Trophoblast cell (in vitro differentiated cells and primary cell): ENCODE measurements around the gene USF2.
"Not testable (repeated sequence)": the region's sequence is repeated elsewhere in the genome, so short reads cannot be mapped to it uniquely, and the experiment has no call there.

Experiments
- DNase-seq, 2 donors: peaks; one replicate each; pipeline ENCODE4 v3.0.0-alpha.2; 2016
- H2AFZ ChIP-seq: 2 replicates; pipeline ENCODE4 v1.6.1; 2013; ENCODE audit warnings: low read length, moderate library complexity, mild to moderate bottlenecking; ENCODE audit not compliant: insufficient read depth, poor library complexity
- H2AK5ac ChIP-seq: 2 replicates; pipeline ENCODE4 v1.6.1; 2013; ENCODE audit warnings: mild to moderate bottlenecking, low read length
- H2BK120ac ChIP-seq: 2 replicates; pipeline ENCODE4 v1.6.1; 2013; ENCODE audit warnings: low read length, mild to moderate bottlenecking, moderate library complexity; ENCODE audit not compliant: insufficient read depth, poor library complexity
- H2BK12ac ChIP-seq: 2 replicates; pipeline ENCODE4 v1.6.1; 2013; ENCODE audit warnings: mild to moderate bottlenecking, low read length, moderate library complexity
- H2BK5ac ChIP-seq: 2 replicates; pipeline ENCODE4 v1.6.1; 2013; ENCODE audit warnings: low read length, low read depth, moderate library complexity, mild to moderate bottlenecking; ENCODE audit not compliant: poor library complexity
- H3K14ac ChIP-seq: 2 replicates; pipeline ENCODE4 v1.6.1; 2013; ENCODE audit warnings: mild to moderate bottlenecking, low read length
- H3K18ac ChIP-seq: 2 replicates; pipeline ENCODE4 v1.6.1; 2013; ENCODE audit warnings: mild to moderate bottlenecking, low read length
- H3K23ac ChIP-seq: 2 replicates; pipeline ENCODE4 v1.6.1; 2013; ENCODE audit warnings: low read length
- H3K27ac ChIP-seq: 2 replicates; pipeline ENCODE4 v1.5.1; 2013; ENCODE audit warnings: low read depth, mild to moderate bottlenecking, inconsistent platforms, low read length, moderate library complexity
- H3K27me3 ChIP-seq: 2 replicates; pipeline ENCODE4 v1.6.1; 2013; ENCODE audit warnings: inconsistent platforms, mild to moderate bottlenecking, low read length, moderate library complexity; ENCODE audit not compliant: insufficient read depth
- H3K36me3 ChIP-seq, 2 experiments: 1 replicate in 1 of 2; 2 replicates in 1 of 2; pipeline ENCODE4 v1.6.1; 2013; ENCODE audit warnings: low read length in 2 of 2, mild to moderate bottlenecking in 2 of 2, moderate library complexity in 1 of 2; ENCODE audit not compliant: insufficient read depth in 2 of 2, control insufficient read depth in 1 of 2
- H3K4ac ChIP-seq: 2 replicates; pipeline ENCODE4 v1.6.1; 2013; ENCODE audit warnings: low read depth, mild to moderate bottlenecking, low read length, moderate library complexity
- H3K4me1 ChIP-seq, 2 experiments: 1 replicate in 1 of 2; 2 replicates in 1 of 2; pipeline ENCODE4 v1.6.1; 2013; ENCODE audit warnings: low read length in 2 of 2, mild to moderate bottlenecking in 2 of 2, moderate library complexity in 1 of 2; ENCODE audit not compliant: insufficient read depth in 2 of 2, control insufficient read depth in 1 of 2
- H3K4me2 ChIP-seq: 2 replicates; pipeline ENCODE4 v1.6.1; 2013; ENCODE audit warnings: inconsistent platforms, mild to moderate bottlenecking, low read length, moderate library complexity
- H3K4me3 ChIP-seq: 2 replicates; pipeline ENCODE4 v1.5.1; 2013; ENCODE audit warnings: mild to moderate bottlenecking, low read depth, low read length, inconsistent platforms
- H3K79me1 ChIP-seq: one replicate; pipeline ENCODE4 v1.6.1; 2013; ENCODE audit warnings: low read length
- H3K79me2 ChIP-seq: 2 replicates; pipeline ENCODE4 v1.6.1; 2013; ENCODE audit warnings: low read length, mild to moderate bottlenecking; ENCODE audit not compliant: control insufficient read depth, insufficient read depth, poor library complexity
- H3K9ac ChIP-seq: 2 replicates; pipeline ENCODE4 v1.6.1; 2013; ENCODE audit warnings: mild to moderate bottlenecking, low read length
- H3K9me3 ChIP-seq: 2 replicates; pipeline ENCODE4 v1.6.1; 2013; ENCODE audit warnings: low read depth, mild to moderate bottlenecking, control low read depth, inconsistent platforms, low read length; ENCODE audit not compliant: insufficient read depth
- H4K12ac ChIP-seq: 2 replicates; pipeline ENCODE4 v1.6.1; 2013; ENCODE audit warnings: low read depth, mild to moderate bottlenecking, low read length, moderate library complexity
- H4K8ac ChIP-seq: 2 replicates; pipeline ENCODE4 v1.6.1; 2013; ENCODE audit warnings: low read depth, mild to moderate bottlenecking, low read length, moderate library complexity
- H4K91ac ChIP-seq: one replicate; pipeline ENCODE4 v1.6.1; 2013; ENCODE audit warnings: low read depth, mild to moderate bottlenecking, low read length, moderate library complexity
- WGBS: extraction: QIAGEN DNeasy Blood & Tissue Kit; methylation state at CpG from one replicate; pipeline ENCODE4 v1.1.7; 2013; ENCODE audit warnings: missing lambda C conversion rate; ENCODE audit not compliant: insufficient read length, insufficient coverage; ENCODE audit errors: extremely low coverage; 5-methylcytosine and 5-hydroxymethylcytosine counted together

USF2 gene

GRCh38 chr19:35231956-35232645 is 36.7 kb upstream of the USF2 start:
- H3K14ac ChIP-seq = no peak overlapping the region
- no peak overlapping the region for H2BK12ac ChIP-seq
- H3K27ac ChIP-seq = no peak overlapping the region
- peaks cover 2% of the 10 kb centered on the region for H3K9me3 ChIP-seq
- no peak overlapping the region for H2BK120ac ChIP-seq
- H4K12ac ChIP-seq = no peak overlapping the region
- H2AFZ ChIP-seq = no peak overlapping the region
- no peaks in the 10 kb centered on the region for H3K27me3 ChIP-seq
- WGBS = no CpG with 5 or more reads among the region's 14 CpGs
- no peaks in the 10 kb centered on the region for H3K36me3 ChIP-seq
- no peak overlapping the region for H3K9ac ChIP-seq
- H3K4me1 ChIP-seq = peaks cover 0 to 2% of the 10 kb centered on the region in 2 experiments
- H2BK5ac ChIP-seq = no peak overlapping the region
- no peaks in the 10 kb centered on the region for H3K79me2 ChIP-seq
- H3K4ac ChIP-seq = no peak overlapping the region
- no peak for DNase-seq
- no peak overlapping the region for H2AK5ac ChIP-seq
- no peak overlapping the region for H3K4me2 ChIP-seq
- H3K23ac ChIP-seq = no peak overlapping the region
- H3K79me1 ChIP-seq = no peaks in the 10 kb centered on the region
- H4K8ac ChIP-seq = no peak overlapping the region
- H4K91ac ChIP-seq = no peak overlapping the region
- no peak overlapping the region for H3K4me3 ChIP-seq
- no peak overlapping the region for H3K18ac ChIP-seq

- Histone ChIP-seq H4K91ac (no peak overlapping the region), H3K4me3 (no peak overlapping the region), H3K4me2 (no peak overlapping the region), H3K4ac (no peak overlapping the region), H3K27ac (no peak overlapping the region), H3K9me3 (peaks cover 2% of the 10 kb centered on the region), H3K4me1 (peaks cover 0 to 2% of the 10 kb centered on the region in 2 experiments), H2BK12ac (no peak overlapping the region), H3K27me3 (no peaks in the 10 kb centered on the region), H4K12ac (no peak overlapping the region), H2BK120ac (no peak overlapping the region), H2AK5ac (no peak overlapping the region), H3K36me3 (no peaks in the 10 kb centered on the region), H4K8ac (no peak overlapping the region), H3K14ac (no peak overlapping the region), H3K79me2 (no peaks in the 10 kb centered on the region), H3K23ac (no peak overlapping the region), H2AFZ (no peak overlapping the region), H3K9ac (no peak overlapping the region), H3K79me1 (no peaks in the 10 kb centered on the region), H3K18ac (no peak overlapping the region), H2BK5ac (no peak overlapping the region)
- no CpG with 5 or more reads among the region's 5 CpGs for WGBS
- DNase-seq = no peak
These were observed 35.9 kb upstream of the USF2 start for GRCh38 chr19:35232912-35233311.

DNA sequence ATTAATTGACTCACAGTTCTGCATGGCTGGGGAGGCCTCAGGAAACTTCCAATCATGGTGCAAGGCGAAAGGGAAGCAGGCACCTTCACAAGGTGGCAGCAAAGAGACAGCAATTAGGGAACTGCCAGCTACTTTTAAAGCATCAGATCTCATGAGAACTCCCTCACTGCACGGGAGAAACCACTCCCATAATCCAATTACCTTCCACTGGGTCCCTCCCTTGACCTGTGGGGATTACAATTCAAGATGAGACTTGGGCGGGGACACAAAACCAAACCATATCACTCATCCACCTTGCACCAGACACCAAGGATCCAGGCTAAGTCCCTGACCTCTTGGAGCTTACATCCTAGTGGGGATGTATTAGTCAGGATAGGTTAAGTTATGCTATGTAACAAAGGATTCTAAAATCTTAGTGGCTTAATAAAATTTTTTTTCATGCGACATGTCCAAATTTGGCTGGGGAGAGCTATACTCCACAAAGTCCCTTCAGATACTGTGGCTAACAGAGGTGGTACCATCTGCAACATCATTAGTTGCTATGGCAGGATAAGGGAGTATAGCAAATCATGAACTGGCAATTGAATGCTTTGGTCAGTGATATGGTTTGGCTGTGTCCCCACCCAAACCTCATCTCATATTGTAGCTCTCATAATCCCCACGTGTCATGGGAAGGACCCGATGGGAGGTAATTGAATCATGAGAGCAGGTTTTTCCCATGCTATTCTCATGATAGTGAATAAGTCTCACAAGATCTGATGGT is 31.9 kb upstream of the USF2 start:
- H3K36me3 ChIP-seq = no peaks in the 10 kb centered on the region
- no peak overlapping the region for H3K9ac ChIP-seq
- no peak overlapping the region for H3K27ac ChIP-seq
- no peaks in the 10 kb centered on the region for H3K27me3 ChIP-seq
- no peaks in the 10 kb centered on the region for H3K9me3 ChIP-seq
- H3K4me2 ChIP-seq = no peak overlapping the region
- H3K4me1 ChIP-seq = peaks cover 0 to 2% of the 10 kb centered on the region in 2 experiments
- no peaks in the 10 kb centered on the region for H3K79me1 ChIP-seq
- no peak overlapping the region for H3K4ac ChIP-seq
- WGBS = no CpG with 5 or more reads among the region's 6 CpGs
- DNase-seq = peak in 1 of 2 donors; percentile 20
- no peak overlapping the region for H2AFZ ChIP-seq
- no peak overlapping the region for H2BK12ac ChIP-seq
- H3K18ac ChIP-seq = no peak overlapping the region
- no peak overlapping the region for H2AK5ac ChIP-seq
- no peak overlapping the region for H3K14ac ChIP-seq
- no peak overlapping the region for H4K91ac ChIP-seq
- no peak overlapping the region for H4K12ac ChIP-seq
- H3K4me3 ChIP-seq = no peak overlapping the region
- no peak overlapping the region for H2BK120ac ChIP-seq
- no peak overlapping the region for H2BK5ac ChIP-seq
- no peak overlapping the region for H3K23ac ChIP-seq
- no peak overlapping the region for H4K8ac ChIP-seq
- no peaks in the 10 kb centered on the region for H3K79me2 ChIP-seq

DNA sequence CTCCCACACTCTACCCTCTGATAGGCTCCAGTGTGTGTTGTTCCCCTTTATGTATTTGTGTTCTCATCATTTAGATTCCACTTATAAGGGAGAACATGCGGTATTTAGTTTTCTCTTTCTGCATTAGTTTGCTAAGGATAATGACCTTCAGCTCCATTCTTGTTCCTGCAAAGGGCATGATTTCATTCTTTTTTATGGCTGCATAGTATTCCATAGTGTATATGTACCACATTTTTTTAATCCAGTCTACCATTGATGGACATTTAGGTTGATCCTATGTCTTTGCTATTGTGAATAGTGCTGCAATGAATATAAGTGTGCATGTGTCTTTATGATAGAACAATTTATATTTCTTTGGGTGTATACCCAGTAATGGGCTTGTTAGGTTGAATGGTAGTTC is 29.2 kb upstream of the USF2 start:
- not testable (repeated sequence) for H4K8ac ChIP-seq, H3K14ac ChIP-seq, H3K27ac ChIP-seq, H3K79me1 ChIP-seq, H3K23ac ChIP-seq, H3K9ac ChIP-seq, H3K9me3 ChIP-seq, H3K27me3 ChIP-seq, H3K4me3 ChIP-seq, H3K4me1 ChIP-seq, H2AFZ ChIP-seq, H3K4ac ChIP-seq, H3K36me3 ChIP-seq, H3K18ac ChIP-seq, H4K12ac ChIP-seq, H3K4me2 ChIP-seq, H2AK5ac ChIP-seq, H4K91ac ChIP-seq, H2BK12ac ChIP-seq, H2BK120ac ChIP-seq, DNase-seq, H3K79me2 ChIP-seq, H2BK5ac ChIP-seq
- no CpG with 5 or more reads among the region's 1 CpG for WGBS
